Brain microvascular endothelial cell (primary cell): ENCODE results near the gene JMJD1C.
"Not testable (repeated sequence)": the region's sequence is repeated elsewhere in the genome, so short reads cannot be mapped to it uniquely, and the experiment has no call there.

Experiments used
- DNase-seq: peaks from one replicate; pipeline ENCODE4 v3.0.0-alpha.2; 2020
- H3K27ac ChIP-seq: fragments of 250-450 bp; sonication (Bioruptor Pico); 2 replicates; pipeline ENCODE4 v1.5.1; 2020; ENCODE audit warnings: mild to moderate bottlenecking, moderate library complexity
- H3K27me3 ChIP-seq: fragments of 250-450 bp; sonication (Bioruptor Pico); replicated peaks from 2 replicates; pipeline ENCODE4 v1.5.1; 2020; ENCODE audit warnings: mild to moderate bottlenecking
- H3K36me3 ChIP-seq: fragments of 250-450 bp; sonication (Bioruptor Pico); replicated peaks from 2 replicates; pipeline ENCODE4 v1.5.1; 2020; ENCODE audit warnings: mild to moderate bottlenecking
- H3K4me3 ChIP-seq: 2 replicates; pipeline ENCODE4 v1.5.1; 2011; ENCODE audit warnings: low read depth, mild to moderate bottlenecking, control low read depth, low read length, moderate library complexity
- in situ Hi-C: cut with HindIII; loops from 2 replicates; pipeline ENCODE4 v1.10.0; 2017; ENCODE audit warnings: low sequenced_read_pairs, low pct_ligation_motif_present
- TF ChIP-seq, protein P1 (sequence below): IDR thresholded peaks from 2 replicates; pipeline ENCODE4 v1.5.1; 2011; ENCODE audit warnings: low read depth, mild to moderate bottlenecking, moderate library complexity, low read length, control low read depth, inconsistent platforms; ENCODE audit errors: missing control alignments

JMJD1C gene

GRCh38 chr10:63497321-63497720 is 31.5 kb upstream of the JMJD1C start:
- no peak overlapping the region for H3K27ac ChIP-seq
- no peak for DNase-seq
- H3K27me3 ChIP-seq = no peaks in the 10 kb centered on the region
- no peak overlapping the region for H3K4me3 ChIP-seq
- in situ Hi-C loops = no loop called here
- TF ChIP-seq, protein P1, sequence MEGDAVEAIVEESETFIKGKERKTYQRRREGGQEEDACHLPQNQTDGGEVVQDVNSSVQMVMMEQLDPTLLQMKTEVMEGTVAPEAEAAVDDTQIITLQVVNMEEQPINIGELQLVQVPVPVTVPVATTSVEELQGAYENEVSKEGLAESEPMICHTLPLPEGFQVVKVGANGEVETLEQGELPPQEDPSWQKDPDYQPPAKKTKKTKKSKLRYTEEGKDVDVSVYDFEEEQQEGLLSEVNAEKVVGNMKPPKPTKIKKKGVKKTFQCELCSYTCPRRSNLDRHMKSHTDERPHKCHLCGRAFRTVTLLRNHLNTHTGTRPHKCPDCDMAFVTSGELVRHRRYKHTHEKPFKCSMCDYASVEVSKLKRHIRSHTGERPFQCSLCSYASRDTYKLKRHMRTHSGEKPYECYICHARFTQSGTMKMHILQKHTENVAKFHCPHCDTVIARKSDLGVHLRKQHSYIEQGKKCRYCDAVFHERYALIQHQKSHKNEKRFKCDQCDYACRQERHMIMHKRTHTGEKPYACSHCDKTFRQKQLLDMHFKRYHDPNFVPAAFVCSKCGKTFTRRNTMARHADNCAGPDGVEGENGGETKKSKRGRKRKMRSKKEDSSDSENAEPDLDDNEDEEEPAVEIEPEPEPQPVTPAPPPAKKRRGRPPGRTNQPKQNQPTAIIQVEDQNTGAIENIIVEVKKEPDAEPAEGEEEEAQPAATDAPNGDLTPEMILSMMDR = no peak
- no peaks in the 10 kb centered on the region for H3K36me3 ChIP-seq

GRCh38 chr10:63496561-63496960 is 30.8 kb upstream of the JMJD1C start:
- in situ Hi-C loops = no loop called here

DNA sequence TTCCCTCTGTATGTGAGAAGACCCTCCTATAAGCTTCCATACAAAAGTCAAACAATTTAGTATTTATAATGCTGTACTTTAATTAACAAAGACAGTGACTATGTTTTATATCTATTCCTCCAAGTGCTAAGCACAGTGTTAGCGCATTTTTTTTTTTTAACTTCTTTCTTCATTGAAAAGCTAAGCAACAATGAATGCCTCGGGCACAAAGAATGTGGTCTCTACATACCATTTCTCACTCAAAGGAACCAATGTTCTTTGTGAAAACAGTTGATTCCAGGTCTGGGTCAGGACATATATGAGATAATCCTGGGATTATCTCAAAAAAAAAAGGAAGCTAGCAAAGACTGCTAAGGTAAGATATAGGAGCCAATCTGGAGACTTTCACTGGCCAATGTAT is 29.2 kb upstream of the JMJD1C start:
- DNase-seq = no peak
- Histone ChIP-seq H3K27me3 (no peaks in the 10 kb centered on the region), H3K36me3 (no peaks in the 10 kb centered on the region), H3K27ac (no peak overlapping the region), H3K4me3 (no peak overlapping the region)
- TF ChIP-seq, protein P1 = no peak
- in situ Hi-C loops = no loop called here

More at GRCh38 chr10:63496561-63496960, 30.8 kb upstream of the JMJD1C start:
- no peak overlapping the region for H3K4me3 ChIP-seq
- DNase-seq = no peak
- TF ChIP-seq, protein P1 = no peak
- no peaks in the 10 kb centered on the region for H3K36me3 ChIP-seq
- H3K27ac ChIP-seq = no peak overlapping the region
- no peaks in the 10 kb centered on the region for H3K27me3 ChIP-seq

GRCh38 chr10:63493004-63493403 is 27.2 kb upstream of the JMJD1C start:
- Histone ChIP-seq H3K36me3 (no peaks in the 10 kb centered on the region), H3K4me3 (no peak overlapping the region), H3K27me3 (no peaks in the 10 kb centered on the region), H3K27ac (peak overlapping the region; percentile 75)
- in situ Hi-C loops = no loop called here
- no peak for DNase-seq
- TF ChIP-seq, protein P1 = no peak

- H3K4me3 ChIP-seq, H3K27me3 ChIP-seq, H3K36me3 ChIP-seq, in situ Hi-C loops: not testable (repeated sequence)
- peak; percentile 15 for DNase-seq
- H3K27ac ChIP-seq = peak overlapping the region; percentile 75
These were observed 26.5 kb upstream of the JMJD1C start for GRCh38 chr10:63492317-63492690.

- DNase-seq = peak; percentile 66
- no peaks in the 10 kb centered on the region for H3K36me3 ChIP-seq
- in situ Hi-C loops = no loop called here
These were observed 26.0 kb upstream of the JMJD1C start for GRCh38 chr10:63491588-63492316.

More at GRCh38 chr10:63491588-63492316, 26.0 kb upstream of the JMJD1C start:
- Histone ChIP-seq H3K27ac (peak overlapping the region; percentile 75), H3K27me3 (no peaks in the 10 kb centered on the region), H3K4me3 (no peak overlapping the region)
- TF ChIP-seq, protein P1 = no peak
